HG02884 (cell line): ENCODE results near the gene SREBF1.

Experiments used
- ATAC-seq: cut with Tn5 transposase; IDR thresholded peaks from one replicate; pipeline ENCODE4 v1.9.1; 2021; ENCODE audit warnings: mild to moderate bottlenecking, moderate library complexity; ENCODE audit not compliant: unreplicated experiment

The SREBF1 gene

GRCh38 chr17:17859909-17860765 is 23.4 kb upstream of the SREBF1 start:
- ATAC-seq = no peak

- no peak for ATAC-seq
Observed at GRCh38 chr17:17857496-17857895, 20.7 kb upstream of the SREBF1 start.

GRCh38 chr17:17856386-17856785 is 19.6 kb upstream of the SREBF1 start:
- ATAC-seq = no peak

GRCh38 chr17:17855976-17856375 is 19.2 kb upstream of the SREBF1 start:
- no peak for ATAC-seq

GRCh38 chr17:17853811-17854447 is 17.1 kb upstream of the SREBF1 start:
- ATAC-seq = no peak

DNA sequence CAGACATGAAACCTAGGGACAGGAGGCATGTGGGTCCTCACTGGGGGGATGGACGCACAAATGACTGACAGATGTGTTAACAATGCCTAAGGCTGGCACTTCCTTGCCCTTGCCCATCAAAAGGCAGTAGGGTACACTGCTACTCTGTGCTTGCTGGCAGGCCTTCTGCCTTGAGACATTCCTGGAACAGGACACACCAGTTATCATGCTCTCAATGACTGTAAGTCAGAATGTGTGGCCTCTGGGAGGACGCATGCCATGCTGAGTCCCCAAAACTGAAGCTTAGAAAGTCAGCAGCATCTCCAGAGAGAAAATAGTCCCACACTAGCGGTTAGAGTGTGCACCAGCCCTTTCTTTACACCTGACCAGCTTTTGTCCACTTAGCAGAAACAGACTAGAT is 16.1 kb upstream of the SREBF1 start:
- no peak for ATAC-seq

GRCh38 chr17:17851103-17852002 is 14.6 kb upstream of the SREBF1 start:
- ATAC-seq = no peak

- ATAC-seq = no peak
Observed at GRCh38 chr17:17849845-17850373, 13.1 kb upstream of the SREBF1 start.

- ATAC-seq = no peak
Observed at GRCh38 chr17:17849147-17849820, 12.5 kb upstream of the SREBF1 start.

DNA sequence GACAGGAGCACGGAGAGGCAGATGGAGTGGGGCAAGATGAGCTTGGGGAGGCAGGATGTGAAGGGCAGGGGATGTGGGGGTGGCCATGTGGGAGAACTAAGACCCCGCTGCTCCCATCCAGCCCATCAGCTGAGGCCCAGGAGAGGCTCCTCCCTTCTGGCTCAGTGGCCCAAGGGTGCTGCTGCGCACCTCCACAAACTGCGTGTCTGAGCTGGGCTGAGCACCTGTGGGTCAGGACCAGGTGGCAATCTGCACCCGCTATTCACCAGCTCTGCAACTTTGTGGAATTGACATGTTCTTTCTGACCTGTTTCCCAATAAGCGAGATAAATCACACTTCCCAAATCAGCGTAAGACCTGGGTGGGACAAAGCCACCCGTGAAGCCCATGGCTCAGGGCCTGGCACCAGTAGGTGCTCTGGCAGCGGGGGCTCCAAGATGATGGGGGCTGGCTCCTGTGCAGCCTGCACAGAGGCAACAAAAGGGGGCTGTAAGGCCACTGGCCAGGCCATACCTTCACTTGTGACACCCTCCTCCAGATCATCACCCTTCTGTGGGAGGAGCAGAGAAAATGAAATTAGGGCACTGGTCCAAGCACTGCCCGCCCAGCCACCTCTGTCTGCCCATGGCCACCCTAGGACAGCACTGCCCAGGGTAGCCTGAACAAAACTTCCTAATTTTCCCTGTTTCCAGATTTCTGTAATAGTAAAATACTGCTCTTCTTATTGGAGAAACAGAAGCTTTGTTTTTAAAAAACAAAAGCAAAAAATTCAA is 11.7 kb upstream of the SREBF1 start:
- no peak for ATAC-seq

GRCh38 chr17:17847726-17848125 is 10.9 kb upstream of the SREBF1 start:
- ATAC-seq = no peak

GRCh38 chr17:17847118-17847689 is 10.4 kb upstream of the SREBF1 start:
- no peak for ATAC-seq

- no peak for ATAC-seq
Observed at GRCh38 chr17:17846645-17847044, 9.9 kb upstream of the SREBF1 start.

GRCh38 chr17:17846003-17846402 is 9.2 kb upstream of the SREBF1 start:
- no peak for ATAC-seq

- ATAC-seq = no peak
Observed at GRCh38 chr17:17845046-17845775, 8.4 kb upstream of the SREBF1 start.

GRCh38 chr17:17844500-17844899 is 7.7 kb upstream of the SREBF1 start:
- no peak for ATAC-seq

GRCh38 chr17:17844079-17844478 is 7.3 kb upstream of the SREBF1 start:
- ATAC-seq = no peak

DNA sequence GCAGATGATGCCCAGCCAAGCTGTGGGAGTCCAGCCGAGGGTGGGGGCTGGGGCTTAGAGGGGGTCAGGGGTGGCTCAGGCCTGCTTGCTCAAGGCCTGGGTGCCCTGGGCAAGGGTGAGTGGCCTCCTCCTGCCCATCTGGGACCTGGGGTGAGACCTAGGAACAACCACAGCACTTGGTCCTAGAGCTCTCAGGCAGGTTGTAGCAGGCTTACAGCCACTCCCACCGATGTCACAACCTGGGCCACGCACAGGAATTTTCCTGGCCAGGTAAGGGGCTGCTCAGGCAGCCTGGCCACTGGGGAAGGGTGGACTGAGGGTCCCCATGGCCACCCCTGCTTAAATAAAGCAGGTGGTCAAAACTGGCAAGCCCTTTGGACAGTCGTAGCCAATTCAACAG is 6.3 kb upstream of the SREBF1 start:
- ATAC-seq = no peak
